ENCODE data around the gene RAP1GDS1.
A peak's percentile ranks its signal among the peaks of the same experiment; 100 is the strongest.

GRCh38 chr4:98446499-98447375 lies 185.6 kb downstream of the RAP1GDS1 start:
- TF ChIP-seq CTCF (IDR thresholded peaks at IDR 0.05; ENCODE audit: insufficient read depth, low read length): no peak
- TF ChIP-seq REST (IDR thresholded peaks at IDR 0.05; ENCODE audit: insufficient replicate concordance, low read depth): no peak
- TF ChIP-seq POLR2AphosphoS5 (IDR thresholded peaks at IDR 0.05; ENCODE audit: low read depth): peak; percentile 25
- TF ChIP-seq GABPA (IDR thresholded peaks at IDR 0.05; ENCODE audit: low read depth): no peak
- peak; percentile 79 for TF ChIP-seq SPI1 (IDR thresholded peaks at IDR 0.05; ENCODE audit: borderline replicate concordance, low read depth)
